Measurements from ENCODE around the gene ADCY3. TPM values are rescaled to one million over a fixed set of nuclear protein-coding genes. Genes with fewer than 3 reads are reported as not detected.

The ADCY3 gene
- total RNA-seq, 1 donor from 2014 or later, result 25.3 TPM

Small RNA genes lying within 50 kb of the gene (small RNA-seq; reads per million reads assigned to genes)
- not detected for gene AC013267.1 (ENCODE audit: low replicate concordance)
- not detected for gene RF00016 (ENCODE audit: low replicate concordance)

Other genes with a start within 250 kb of the ADCY3 start
- gene PTRHD1, start 126.8 kb downstream of the ADCY3 start, total RNA-seq, result 21.2 TPM
- gene CENPO, start 126.8 kb downstream of the ADCY3 start, total RNA-seq, result 8.0 TPM
- 7.5 TPM for gene DNAJC27, start 51.7 kb upstream of the ADCY3 start, total RNA-seq
- 4.9 TPM for gene EFR3B, start 121.8 kb upstream of the ADCY3 start, total RNA-seq
- gene POMC, start 248.3 kb upstream of the ADCY3 start, total RNA-seq, result 3.6 TPM

Measured in skin of body (tissue), 2 donors.